ENCODE data around the gene TTLL5. TPM values are rescaled to one million over a fixed set of nuclear protein-coding genes. Genes with fewer than 3 reads are reported as not detected.

The TTLL5 gene
- total and polyA plus RNA-seq, 2 of the 4 experiments (the other 2 are of a cell fraction) = 11.9 to 16.7 TPM

DNA sequence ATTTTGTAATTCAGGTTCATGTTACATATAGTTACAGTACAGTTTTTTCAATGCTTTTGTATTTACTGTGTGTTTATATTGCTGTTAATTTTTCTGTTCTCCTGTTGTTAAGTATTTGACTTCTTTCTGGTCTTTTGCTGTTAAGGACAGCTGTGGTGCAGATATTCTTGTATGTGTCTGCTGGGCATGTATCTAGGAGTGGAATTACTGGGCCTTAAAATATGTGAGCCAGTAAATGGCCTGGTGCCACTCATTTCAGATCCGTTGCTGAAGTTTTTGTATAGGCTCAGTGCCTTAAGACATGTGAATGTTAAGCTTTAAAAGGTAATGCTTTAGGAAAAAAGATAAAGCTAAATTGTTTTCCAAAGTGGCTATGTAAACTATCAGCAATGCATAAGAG is 87.3 kb downstream of the TTLL5 start:
- Histone ChIP-seq H3K56ac (ENCODE audit: extremely low read depth, insufficient read depth, low read length) (no peak overlapping the region), H3K27ac (ENCODE audit: insufficient read depth, low read length) (no peak overlapping the region), H2AK5ac (ENCODE audit: low read depth, low read length) (no peak overlapping the region), H3K23ac (ENCODE audit: low read depth, low read length) (no peak overlapping the region), H3K4me1 (ENCODE audit: control insufficient read depth, insufficient read depth, low read length) (peaks cover 1% of the 10 kb centered on the region; the same call in 1 of the 2 replicates), H2BK15ac (ENCODE audit: low read depth, low read length) (no peak overlapping the region), H2BK20ac (ENCODE audit: low read depth, low read length) (no peak overlapping the region), H3K14ac (replicated peaks; ENCODE audit: low read depth, low read length) (no peak overlapping the region), H2AK9ac (replicated peaks; ENCODE audit: low read depth, low read length, poor library complexity) (no peak overlapping the region), H2BK5ac (ENCODE audit: low read depth, low read length, poor library complexity, severe bottlenecking) (no peak overlapping the region), H3K27me3 (ENCODE audit: control insufficient read depth, insufficient read depth, low read length) (no peaks in the 10 kb centered on the region), H2BK120ac (ENCODE audit: low read depth, low read length) (no peak overlapping the region), H3K79me1 (ENCODE audit: low read depth in 1 of 2, low read length in 2 of 2) (no peaks in the 10 kb centered on the region), H2AFZ (replicated peaks; ENCODE audit: low read length, poor library complexity) (no peak overlapping the region), H3K18ac (ENCODE audit: low read depth, low read length) (no peak overlapping the region), H4K8ac (ENCODE audit: low read depth in 2 of 2, low read length in 2 of 2) (no peak overlapping the region), H3K9me3 (ENCODE audit: control insufficient read depth, insufficient read depth, low read length) (no peaks in the 10 kb centered on the region), H3K4me3 (ENCODE audit: insufficient read depth, low read depth, low read length) (no peak overlapping the region), H3K36me3 (ENCODE audit: control insufficient read depth, insufficient read depth, low read length) (peaks cover 3% of the 10 kb centered on the region; the same call in 1 of the 2 replicates), H4K91ac (ENCODE audit: insufficient read depth, low read depth, low read length) (no peak overlapping the region), H3K9me1 (ENCODE audit: insufficient read depth, low read length) (peaks cover 4% of the 10 kb centered on the region), H3K9ac (ENCODE audit: low read depth, low read length) (no peak overlapping the region), H3K4me2 (ENCODE audit: low read depth, low read length) (no peak overlapping the region), H3K4ac (ENCODE audit: low read depth, low read length) (no peak overlapping the region), H4K20me1 (ENCODE audit: insufficient read depth, low read length) (no peaks in the 10 kb centered on the region), H4K5ac (ENCODE audit: low read depth, low read length) (no peak overlapping the region)
- DNase-seq (peak; percentile 8), ATAC-seq (ENCODE audit: low read depth) (peak; percentile 46; the same call in 1 of the 2 replicates)
- intact Hi-C loops (cut with micrococcal nuclease) = no loop called here
- TF ChIP-seq NFE2L2 (IDR thresholded peaks at IDR 0.05; ENCODE audit: low read depth, low read length) (no peak), SMC3 (IDR thresholded peaks at IDR 0.05; ENCODE audit: low read depth, low read length) (no peak), FOS (IDR thresholded peaks at IDR 0.05; ENCODE audit: low read depth, low read length) (no peak)
- TF ChIP-seq, protein P1, sequence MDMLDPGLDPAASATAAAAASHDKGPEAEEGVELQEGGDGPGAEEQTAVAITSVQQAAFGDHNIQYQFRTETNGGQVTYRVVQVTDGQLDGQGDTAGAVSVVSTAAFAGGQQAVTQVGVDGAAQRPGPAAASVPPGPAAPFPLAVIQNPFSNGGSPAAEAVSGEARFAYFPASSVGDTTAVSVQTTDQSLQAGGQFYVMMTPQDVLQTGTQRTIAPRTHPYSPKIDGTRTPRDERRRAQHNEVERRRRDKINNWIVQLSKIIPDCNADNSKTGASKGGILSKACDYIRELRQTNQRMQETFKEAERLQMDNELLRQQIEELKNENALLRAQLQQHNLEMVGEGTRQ (IDR thresholded peaks at IDR 0.05; ENCODE audit: low read depth, low read length) = no peak
- CTCF ChIA-PET = interaction anchor here (0.6 to 1.1 kb wide), 3 partner anchors 28 to 228 kb away, joined by 3 to 10 read pairs (median 3); no protein-coding TSS in a partner anchor
- dilution Hi-C loops (cut with HindIII; ENCODE audit: low sequenced_read_pairs, unreplicated experiment) = no loop called here
- no TSS peak for BruUV-seq (replicated peaks)
- WGBS, 2 experiments (ENCODE audit: extremely low coverage in 2 of 2, insufficient read length in 1 of 2) = 40% methylated on average over 1 of the region's 1 CpG; no CpG with 5 or more reads in 1 of the 2 experiments
- in situ Hi-C loops (cut with MboI; ENCODE audit: low sequenced_read_pairs) = no loop called here
- POLR2A ChIA-PET (ENCODE audit: unreplicated experiment) = no interaction called here
